Right renal pelvis (tissue), 4 donors: ENCODE measurements around the gene LYST. TPM values are rescaled to one million over a fixed set of nuclear protein-coding genes. Genes with fewer than 3 reads are reported as not detected.

Experiments used
- DNase-seq, 4 donors: peaks; one replicate each; pipeline ENCODE4 v3.0.0-alpha.2; 2013; ENCODE audit warnings: low read depth in 4 of 4, low spot score in 3 of 4, missing footprints in 1 of 4
- polyA plus RNA-seq, 4 donors: library from polyadenylated mRNA; unstranded; fragments of 120-200 nt; gene quantifications; one replicate each; pipeline ENCODE4 v1.2.1, GENCODE V29; 2013; ENCODE audit not compliant: insufficient read length in 4 of 4

Gene LYST
- polyA plus RNA-seq, 4 donors: 10.7 to 14.6 (median 13.3) TPM

GRCh38 chr1:235613602-235614001 lies 253.1 kb downstream of the LYST start:
- no peak for DNase-seq

GRCh38 chr1:235612761-235613160 lies 253.9 kb downstream of the LYST start:
- DNase-seq: no peak

Other genes with a start within 250 kb of the LYST start
- gene GNG4, start 217.1 kb downstream of the LYST start, polyA plus RNA-seq: 1 to 10 TPM; 3.4 to 5.0 (median 4.6) TPM
- 100 to 1,000 TPM; 190 to 219 (median 207) TPM for gene NID1, start 198.2 kb upstream of the LYST start, polyA plus RNA-seq